GM12878 (cell line): ENCODE measurements around the gene MTF2. TPM values are rescaled to one million over a fixed set of nuclear protein-coding genes. Genes with fewer than 3 reads are reported as not detected.

Experiments used
- ATAC-seq: fragments of 200-7000 bp; cut with Tn5 transposase; 3 replicates; pipeline ENCODE4 v1.9.1; 2020; ENCODE audit warnings: mild to moderate bottlenecking, moderate library complexity
- BruUV-seq: library from RNA; stranded (reverse); fragments of 400-500 nt; replicated peaks from 2 replicates; lab custom pipeline; 2021; lab: Mats Ljungman, UMichigan
- CTCF ChIA-PET: fragments of 300-600 bp; sonication (Branson Sonifier 250); formaldehyde crosslinking; extraction: SDS; loops from one replicate; lab custom pipeline; 2021; ENCODE audit warnings: inconsistent platforms; lab: Yijun Ruan, JAX
- POLR2A ChIA-PET: fragments of 350-600 bp; formaldehyde crosslinking; extraction: SDS; loops from one replicate; lab custom pipeline; 2021; ENCODE audit warnings: inconsistent platforms; lab: Charles Lee
- RAD21 ChIA-PET: fragments of 300-600 bp; sonication (Branson Sonifier 250); formaldehyde crosslinking; loops from one replicate; lab custom pipeline; 2023; ENCODE audit warnings: antibody characterized with exemption; ENCODE audit not compliant: unreplicated experiment; lab: Charles Lee
- SMC1A ChIA-PET: fragments of 300-600 bp; sonication (Branson Sonifier 250); formaldehyde crosslinking; loops from one replicate; lab custom pipeline; 2023; ENCODE audit not compliant: unreplicated experiment, uncharacterized antibody; lab: Charles Lee
- DNase-seq: peaks from one replicate; pipeline ENCODE4 v3.0.0-alpha.2; 2011; ENCODE audit warnings: low read depth, low spot score
- FAIRE-seq: peaks from 3 replicates; lab custom pipeline; 2011; peaks lifted over from hg19 to GRCh38; lab: Jason Lieb, UNC
- H2AFZ ChIP-seq: 2 replicates; pipeline ENCODE4 v1.6.0; 2011; ENCODE audit warnings: low read depth, low read length, control low read depth; ENCODE audit not compliant: control insufficient read depth
- H3K27ac ChIP-seq: 2 replicates; pipeline ENCODE4 v1.5.1; 2011; ENCODE audit warnings: control low read depth; ENCODE audit not compliant: control insufficient read depth, insufficient read depth
- H3K27me3 ChIP-seq, 2 experiments: replicated peaks in 1 of 2; 2 replicates each; pipeline versions ENCODE4 v1.6.0 to v1.6.1; 2011; ENCODE audit warnings: low read length in 1 of 2; ENCODE audit not compliant: control insufficient read depth in 2 of 2, insufficient read depth in 2 of 2
- H3K36me3 ChIP-seq, 2 experiments: 2 replicates each; pipeline ENCODE4 v1.5.1; 2011; ENCODE audit warnings: low read length in 1 of 2; ENCODE audit not compliant: control insufficient read depth in 2 of 2, insufficient read depth in 2 of 2
- H3K4me1 ChIP-seq: 2 replicates; pipeline ENCODE4 v1.6.1; 2011; ENCODE audit warnings: mild to moderate bottlenecking, low read length, moderate library complexity, mixed read lengths; ENCODE audit not compliant: control insufficient read depth, insufficient read depth
- H3K4me2 ChIP-seq: 2 replicates; pipeline ENCODE4 v1.6.0; 2011; ENCODE audit warnings: control low read depth; ENCODE audit not compliant: control insufficient read depth, insufficient read depth
- H3K4me3 ChIP-seq: fragments of 200-600 bp; sonication (generic); 2 replicates; pipeline ENCODE4 v1.5.1; 2016
- H3K79me2 ChIP-seq: 2 replicates; pipeline ENCODE4 v1.6.0; 2011; ENCODE audit warnings: low read length; ENCODE audit not compliant: control insufficient read depth, insufficient read depth
- H3K9ac ChIP-seq: 2 replicates; pipeline ENCODE4 v1.8.0; 2011; ENCODE audit warnings: low read length, control low read depth, mixed read lengths; ENCODE audit not compliant: control insufficient read depth, insufficient read depth
- H3K9me3 ChIP-seq: replicated peaks from 3 replicates; pipeline ENCODE4 v1.5.1; 2011; ENCODE audit warnings: mild to moderate bottlenecking, low read length; ENCODE audit not compliant: control insufficient read depth, insufficient read depth
- H4K20me1 ChIP-seq: 2 replicates; pipeline ENCODE4 v1.6.0; 2011; ENCODE audit not compliant: control insufficient read depth, insufficient read depth
- BCL11A ChIP-seq: IDR thresholded peaks from 2 replicates; pipeline ENCODE4 v1.6.1; 2011; ENCODE audit warnings: low read depth, low read length
- BRCA1 ChIP-seq: IDR thresholded peaks from 2 replicates; pipeline ENCODE4 v1.6.1; 2011; ENCODE audit warnings: low read depth, low read length, improper control_type of control experiment
- CEBPZ ChIP-seq: fragments of 150-350 bp; IDR thresholded peaks from 2 replicates; pipeline ENCODE4 v1.6.1; 2016; ENCODE audit warnings: low read depth, low read length
- IKZF2 ChIP-seq, 2 experiments: fragments of 450-650 bp; IDR thresholded peaks; 2 replicates each; pipeline ENCODE4 v1.6.1; 2017; ENCODE audit warnings: mild to moderate bottlenecking in 2 of 2, moderate library complexity in 2 of 2
- IRF4 ChIP-seq: IDR thresholded peaks from 2 replicates; pipeline ENCODE4 v1.6.1; 2011; ENCODE audit warnings: low read depth, low read length
- JUNB ChIP-seq: IDR thresholded peaks from 2 replicates; pipeline ENCODE4 v1.6.1; 2016; ENCODE audit warnings: antibody characterized with exemption, mild to moderate bottlenecking
- NRF1 ChIP-seq: conservative IDR thresholded peaks from 2 replicates; pipeline ENCODE4 v1.6.1; 2011; ENCODE audit warnings: mild to moderate bottlenecking, low read depth, low read length, improper control_type of control experiment
- POLR2AphosphoS5 ChIP-seq: IDR thresholded peaks from 2 replicates; pipeline ENCODE4 v1.6.1; 2011; ENCODE audit warnings: mild to moderate bottlenecking, low read length, inconsistent platforms
- RFX5 ChIP-seq: IDR thresholded peaks from 2 replicates; pipeline ENCODE4 v1.6.1; 2011; ENCODE audit warnings: low read depth, low read length, improper control_type of control experiment
- RUNX3 ChIP-seq: IDR thresholded peaks from 2 replicates; pipeline ENCODE4 v1.6.1; 2012; ENCODE audit warnings: low read length, inconsistent platforms
- SREBF2 ChIP-seq: IDR thresholded peaks from 2 replicates; pipeline ENCODE4 v1.6.1; 2012; ENCODE audit warnings: mild to moderate bottlenecking, low read length
- SRF ChIP-seq, 2 experiments: IDR thresholded peaks; 2 replicates each; pipeline ENCODE4 v1.6.1; 2011; ENCODE audit warnings: low read depth in 2 of 2, low read length in 2 of 2, mild to moderate bottlenecking in 1 of 2, moderate library complexity in 1 of 2
- TCF12 ChIP-seq: IDR thresholded peaks from 2 replicates; pipeline ENCODE4 v1.6.1; 2011; ENCODE audit warnings: low read depth, mild to moderate bottlenecking, low read length
- TCF7 ChIP-seq: IDR thresholded peaks from 2 replicates; pipeline ENCODE4 v1.6.1; 2014; ENCODE audit warnings: antibody characterized with exemption, borderline replicate concordance
- ZNF384 ChIP-seq: IDR thresholded peaks from 2 replicates; pipeline ENCODE4 v1.6.1; 2012; ENCODE audit warnings: low read depth, mild to moderate bottlenecking, low read length, improper control_type of control experiment, borderline replicate concordance
- WGBS: methylation state at CpG from one replicate; pipeline ENCODE4 v1.1.6; 2016; ENCODE audit warnings: low lambda C conversion rate; ENCODE audit not compliant: insufficient replicate concordance, insufficient coverage; ENCODE audit errors: missing lambda C conversion rate; 5-methylcytosine and 5-hydroxymethylcytosine counted together
- in situ Hi-C: fragments of 300-500 bp; cut with MboI; formaldehyde crosslinking; loops from 9 replicates; pipeline ENCODE4 v1.14.3; 2018; ENCODE audit warnings: mixed read lengths
- intact Hi-C: fragments of 100-400 bp; cut with micrococcal nuclease; formaldehyde crosslinking; loops from one replicate; pipeline ENCODE4 v1.14.2; 2022; ENCODE audit not compliant: unreplicated experiment
- polyA plus RNA-seq, 11 experiments: library from polyadenylated mRNA; depleted of rRNA in 4 of 11; unstranded in 6 of 11; stranded (reverse) in 5 of 11; fragments of >200 nt; fragmentation: Nextera tagmentation in 4 of 11; fragmentation: Illumina TruSeq in 1 of 11; extraction: Ambion mirVana in 4 of 11; extraction: Trizol in 1 of 11; gene quantifications; 1 replicate in 1 of 11; 2 replicates in 10 of 11; pipeline versions ENCODE4 v1.2.1 to v1.2.3, GENCODE V29; 2011 to 2016; ENCODE audit warnings: inconsistent platforms in 2 of 11, missing spikeins in 2 of 11, low read depth in 1 of 11
- total RNA-seq, 4 experiments: library from RNA; depleted of rRNA in 3 of 4; stranded (reverse); fragments of >200 nt in 3 of 4; fragmentation: Illumina TruSeq in 1 of 4; extraction: Trizol in 1 of 4; gene quantifications; 2 replicates each; pipeline versions ENCODE4 v1.2.1 to v1.2.3, GENCODE V29; 2013 to 2021

Gene MTF2
- total and polyA plus RNA-seq, 10 of the 15 experiments (the other 5 are each of a cell fraction or from before 2014, with no cell fraction given) = 22.6 to 74.9 (median 42.8) TPM

DNA sequence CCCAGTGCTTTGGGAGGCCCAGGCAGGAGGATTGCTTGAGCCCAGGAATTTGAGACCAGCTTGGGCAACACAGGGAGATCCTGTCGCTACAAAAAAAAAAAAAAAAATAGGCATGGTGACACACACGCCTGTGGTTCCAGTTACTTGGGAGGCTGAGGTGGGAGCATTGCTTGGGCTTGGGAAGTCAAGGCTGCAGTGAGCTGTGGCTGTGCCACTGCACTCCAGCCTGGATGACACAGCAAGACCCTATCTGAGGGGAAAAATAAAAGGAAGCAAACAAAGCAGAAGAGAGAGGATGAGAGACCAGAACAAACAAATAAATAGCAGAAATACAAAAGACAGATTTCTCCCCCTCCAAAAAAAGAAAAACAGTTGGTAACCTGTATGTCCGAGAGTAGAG lies 34.0 kb downstream of the MTF2 start:
- in situ Hi-C loops (no loop called here), intact Hi-C loops (no loop called here)
- CTCF ChIA-PET = interaction anchor here (0.6 to 2.1 kb wide), 2 partner anchors 33 to 66 kb away, joined by 3 to 5 read pairs; no protein-coding TSS in a partner anchor
- Histone ChIP-seq H3K79me2 (peaks cover 29% of the 10 kb centered on the region), H3K9ac (no peak overlapping the region), H3K36me3 (peaks cover 1 to 27% of the 10 kb centered on the region in 2 experiments), H3K4me3 (no peak overlapping the region), H3K4me1 (peaks cover 5% of the 10 kb centered on the region; the same call in 1 of the 2 replicates), H4K20me1 (no peaks in the 10 kb centered on the region), H3K27me3 (no peaks in the 10 kb centered on the region), H2AFZ (no peak overlapping the region), H3K4me2 (no peak overlapping the region), H3K27ac (no peak overlapping the region), H3K9me3 (peaks cover 6% of the 10 kb centered on the region)
- SMC1A ChIA-PET = interaction anchor here (1.1 to 1.3 kb wide), 2 partner anchors 23 to 43 kb away, joined by 3 to 4 read pairs; no protein-coding TSS in a partner anchor
- ATAC-seq (no peak), FAIRE-seq (no peak), DNase-seq (no peak)
- POLR2A ChIA-PET = no interaction called here
- WGBS = 94% methylated on average over 1 of the region's 3 CpGs
- RAD21 ChIA-PET = interaction anchor here (0.9 kb wide), 1 partner anchor 33 kb away, joined by 3 read pairs; no protein-coding TSS in a partner anchor
- no TSS peak for BruUV-seq
- TF ChIP-seq POLR2AphosphoS5 (no peak), TCF12 (no peak), TCF7 (no peak), BCL11A (no peak), RUNX3 (no peak), JUNB (no peak), CEBPZ (no peak), SREBF2 (no peak), IRF4 (no peak), IKZF2 (IDR thresholded peaks at IDR 0.05) (no peak), BRCA1 (no peak), RFX5 (no peak), ZNF384 (no peak), NRF1 (no peak), SRF (IDR thresholded peaks at IDR 0.05; ENCODE audit: low read depth in 2 of 2, low read length in 2 of 2) (no peak)
